NCI-H1417 (cell line): ENCODE measurements around the gene FILIP1L.

Experiments used
- DNase-seq, 3 experiments: peaks; one replicate each; lab custom pipeline; 2025; lab: John Stamatoyannopoulos, UW

FILIP1L gene

DNA sequence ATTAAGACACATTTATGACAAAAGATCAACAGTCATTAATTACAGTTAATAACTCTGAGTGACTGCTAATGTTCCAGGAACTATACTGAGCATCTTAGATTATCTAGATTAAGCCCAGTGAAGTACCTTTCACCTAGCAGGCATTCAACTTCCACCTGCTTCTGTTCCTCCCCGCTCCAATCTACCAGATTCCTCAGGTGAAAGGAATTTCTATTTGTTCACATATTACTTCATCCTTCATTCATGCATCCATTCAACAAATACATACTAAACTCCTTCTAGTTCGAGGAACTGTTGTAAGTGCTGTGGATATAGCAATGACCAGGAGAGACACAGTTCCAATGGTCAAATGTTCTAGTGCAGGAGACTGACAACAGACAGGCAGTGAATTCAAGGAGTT lies 139.3 kb downstream of the FILIP1L start:
- DNase-seq = no peak

DNA sequence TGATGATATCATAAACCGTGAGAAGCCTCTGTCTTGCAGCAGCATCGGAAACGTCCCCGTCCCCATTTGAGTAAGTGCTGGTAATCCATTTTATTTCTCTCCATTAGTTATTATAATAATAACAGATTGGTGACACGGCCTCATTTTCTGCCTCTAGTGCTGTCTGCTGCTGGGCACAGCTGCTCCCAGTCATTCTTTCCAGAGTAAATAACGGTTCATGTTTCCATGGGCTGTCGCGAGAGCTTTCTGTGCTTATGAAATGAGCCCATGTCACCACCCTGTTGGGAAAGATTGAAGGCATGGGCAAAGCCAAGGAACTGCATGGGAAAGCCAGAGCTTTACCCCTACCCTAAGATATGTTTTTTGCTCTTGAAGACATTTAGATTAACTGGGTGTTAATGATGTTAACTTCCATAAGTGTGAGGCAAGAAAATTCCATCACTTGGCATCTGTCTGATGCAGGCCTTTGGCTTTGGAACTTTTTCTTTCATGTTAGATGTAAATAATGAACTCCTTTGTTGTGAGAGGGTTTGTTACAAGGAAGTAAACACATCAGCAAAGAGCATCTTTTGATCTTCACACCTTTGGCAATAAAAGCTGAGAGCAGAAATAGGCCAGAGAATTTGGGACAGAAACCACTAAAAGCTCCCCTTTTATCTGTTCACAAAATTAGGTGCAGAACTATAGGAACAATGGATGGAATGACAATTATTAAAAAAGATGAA lies 141.8 kb downstream of the FILIP1L start:
- peak in 1 of 3 experiments; percentile 52 for DNase-seq

DNA sequence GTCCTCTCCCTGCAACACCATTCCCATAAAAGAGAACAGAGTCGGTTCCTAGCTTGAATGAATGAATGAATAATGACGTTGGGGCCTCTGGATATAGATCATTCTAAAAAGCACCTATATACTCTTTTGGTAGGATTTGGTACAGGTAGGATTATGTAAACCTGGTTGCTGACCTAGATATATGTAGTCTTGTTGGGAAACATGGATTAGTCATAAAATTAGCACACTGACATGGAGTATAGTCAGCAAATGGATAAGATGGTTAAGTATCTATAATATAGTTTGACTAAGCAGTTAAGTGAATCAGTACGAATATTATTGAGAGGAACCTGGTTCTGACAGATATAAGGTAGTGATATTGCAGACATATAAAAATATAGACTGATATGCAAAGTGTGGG lies 142.5 kb downstream of the FILIP1L start:
- no peak for DNase-seq

DNA sequence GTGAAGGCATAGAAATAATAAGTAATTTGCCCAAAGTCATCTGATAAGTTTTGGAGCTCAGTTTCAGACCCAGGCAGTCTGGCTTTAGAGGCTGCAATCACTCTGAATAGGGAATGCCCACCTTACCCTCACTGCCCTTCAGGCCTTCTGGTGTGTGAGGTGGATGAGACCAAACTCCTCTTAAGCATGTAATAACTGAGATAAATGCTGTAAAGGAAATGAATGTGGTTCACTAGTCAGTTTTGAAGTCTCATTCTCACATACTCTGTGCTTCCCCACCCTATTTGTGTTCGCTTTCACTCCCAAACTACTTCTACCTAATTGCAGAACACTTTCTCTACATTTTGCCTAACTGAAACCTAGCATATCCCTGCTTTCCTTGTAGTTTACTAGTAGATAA lies 144.1 kb downstream of the FILIP1L start:
- DNase-seq = no peak

DNA sequence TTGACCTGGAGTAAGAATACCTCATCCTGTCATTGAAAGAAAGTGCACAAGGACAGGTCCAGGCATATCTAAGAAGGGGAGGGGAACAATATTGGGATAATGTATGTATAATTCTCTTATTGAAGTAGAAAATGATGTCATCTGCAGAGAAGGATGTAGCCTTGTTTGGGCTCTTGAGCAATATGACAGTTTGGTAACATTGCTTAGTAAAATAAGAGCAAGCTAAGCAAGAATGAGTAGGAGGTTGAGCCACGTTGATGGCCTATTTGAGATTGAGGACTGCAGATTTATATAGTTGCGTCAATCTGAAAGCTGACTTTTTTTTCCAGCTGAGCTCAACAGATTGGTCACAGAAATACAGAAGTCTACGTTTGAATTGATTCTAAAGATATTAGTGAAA lies 145.2 kb downstream of the FILIP1L start:
- no peak for DNase-seq

DNA sequence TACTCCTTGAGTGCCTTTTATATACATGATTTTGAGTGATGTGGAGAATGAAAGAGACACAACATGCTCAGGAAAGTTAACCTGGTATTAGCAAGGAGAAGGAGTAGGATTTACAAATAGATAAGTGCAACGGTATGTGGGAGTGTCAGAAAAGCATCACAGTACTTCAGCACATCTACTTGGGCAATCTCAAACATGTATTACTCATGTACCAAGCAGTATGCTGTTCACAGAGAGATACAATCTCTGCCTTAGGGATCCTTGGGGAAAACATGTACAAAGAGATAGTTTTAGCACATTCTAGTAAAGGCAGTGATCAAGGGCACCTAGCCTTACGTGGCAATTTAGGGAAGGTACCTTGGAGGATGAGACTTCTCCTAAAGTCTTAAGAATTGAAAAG lies 146.5 kb downstream of the FILIP1L start:
- no peak for DNase-seq

DNA sequence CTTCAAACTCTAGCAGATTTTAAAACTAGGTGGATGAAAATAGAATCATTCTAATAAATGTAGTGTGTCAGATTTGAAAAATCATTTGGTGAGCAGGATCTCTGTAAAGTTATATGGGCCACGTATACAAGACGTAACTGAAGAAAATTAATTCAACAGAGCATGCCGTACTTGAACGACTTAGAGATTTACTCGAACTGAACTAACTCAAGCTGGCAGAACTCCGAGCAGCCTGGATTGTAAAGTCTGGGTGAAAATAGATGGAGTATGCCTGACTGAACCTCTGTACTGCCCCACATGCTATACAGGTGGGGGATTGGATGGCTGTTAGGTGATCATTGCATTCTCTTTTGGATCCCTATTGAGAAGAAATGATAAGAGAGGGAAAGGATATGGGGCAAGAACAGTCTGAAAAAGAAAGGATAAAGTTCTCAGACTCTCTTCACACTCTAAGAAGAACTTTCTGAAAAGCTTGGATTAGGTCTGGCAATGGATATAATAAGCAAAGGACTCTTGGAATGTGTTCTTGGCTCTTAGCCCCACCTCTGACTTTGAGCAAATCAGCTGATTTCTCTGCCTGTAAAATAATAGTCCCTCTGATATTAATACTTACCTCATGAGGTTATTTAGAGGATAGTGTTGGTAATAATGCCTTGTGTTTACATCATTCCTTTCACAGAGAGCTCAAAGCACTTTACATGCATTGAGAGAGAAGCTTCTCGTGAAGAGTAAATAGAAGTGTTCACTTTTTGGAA lies 147.5 kb downstream of the FILIP1L start:
- no peak for DNase-seq

DNA sequence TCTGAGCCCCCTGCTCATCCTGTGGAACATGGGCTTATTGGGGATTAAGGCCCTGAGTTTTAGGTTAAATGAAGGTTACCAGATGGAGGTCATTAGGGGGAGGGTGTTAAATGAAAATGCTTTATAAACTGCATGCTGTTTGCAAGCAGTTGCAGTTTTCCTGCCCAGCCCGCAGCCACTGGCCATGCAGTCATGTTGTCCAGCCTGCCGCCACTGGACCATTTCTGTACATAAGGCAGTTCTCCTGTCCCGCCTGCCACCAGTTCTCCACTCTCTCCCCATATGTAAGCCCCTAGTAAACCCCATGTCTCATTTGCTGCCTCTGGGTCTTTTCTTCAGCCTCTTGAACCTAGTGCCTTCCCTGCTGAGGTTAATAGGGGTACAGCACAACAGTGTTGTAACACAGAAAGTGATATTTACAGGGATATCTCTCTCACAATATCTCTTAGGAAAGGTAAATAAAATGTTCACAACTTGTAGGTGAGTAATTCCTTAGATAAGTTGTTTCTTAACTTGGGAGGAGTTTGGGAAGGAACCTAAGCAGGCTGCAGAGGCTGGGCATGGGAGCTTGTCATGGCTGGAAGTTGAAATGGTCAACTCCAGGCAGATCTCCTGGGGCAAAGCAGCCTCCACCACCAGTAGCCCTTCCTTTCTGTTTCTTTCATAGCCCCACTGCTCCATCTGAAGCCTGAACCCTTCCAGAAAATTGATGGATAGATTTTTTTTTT lies 148.5 kb downstream of the FILIP1L start:
- DNase-seq = no peak

DNA sequence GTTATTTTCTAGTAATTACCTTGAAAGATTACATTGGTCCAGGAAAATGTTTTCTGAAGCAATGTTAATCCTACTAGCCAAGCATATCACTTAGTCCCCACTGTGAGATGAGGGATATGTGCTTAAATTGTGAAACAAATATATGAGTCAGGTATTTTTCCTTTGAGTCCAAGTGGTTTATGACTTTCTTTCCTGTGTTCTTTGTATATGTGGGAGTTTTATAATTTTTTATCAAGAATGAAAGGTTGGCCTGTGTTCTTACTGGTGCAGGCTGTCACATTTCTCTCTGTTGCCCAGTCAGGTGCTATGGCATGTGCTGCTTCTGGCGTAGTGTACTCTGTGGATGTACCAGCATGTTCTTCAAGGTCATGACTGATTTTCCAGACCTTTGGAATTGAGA lies 149.2 kb downstream of the FILIP1L start:
- no peak for DNase-seq

DNA sequence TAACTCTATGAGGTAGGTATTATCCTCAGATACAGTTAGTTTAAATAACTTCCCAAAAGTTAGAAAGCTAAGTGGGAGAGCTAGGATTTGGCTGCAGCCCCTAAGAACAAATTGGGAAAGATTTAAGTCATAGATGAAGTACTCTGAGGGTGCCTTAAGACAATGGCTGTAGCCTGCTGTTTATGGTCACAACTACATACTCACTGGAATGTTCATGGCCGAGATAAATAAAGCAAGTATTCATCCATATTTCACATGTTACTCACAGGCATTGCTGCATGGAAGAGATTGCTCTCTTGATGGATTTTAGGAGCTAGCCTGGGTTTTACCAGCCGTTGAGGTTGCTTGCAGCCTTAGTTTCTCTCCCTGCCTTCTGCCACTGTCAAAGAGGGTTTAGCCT lies 151.6 kb downstream of the FILIP1L start:
- no peak for DNase-seq

DNA sequence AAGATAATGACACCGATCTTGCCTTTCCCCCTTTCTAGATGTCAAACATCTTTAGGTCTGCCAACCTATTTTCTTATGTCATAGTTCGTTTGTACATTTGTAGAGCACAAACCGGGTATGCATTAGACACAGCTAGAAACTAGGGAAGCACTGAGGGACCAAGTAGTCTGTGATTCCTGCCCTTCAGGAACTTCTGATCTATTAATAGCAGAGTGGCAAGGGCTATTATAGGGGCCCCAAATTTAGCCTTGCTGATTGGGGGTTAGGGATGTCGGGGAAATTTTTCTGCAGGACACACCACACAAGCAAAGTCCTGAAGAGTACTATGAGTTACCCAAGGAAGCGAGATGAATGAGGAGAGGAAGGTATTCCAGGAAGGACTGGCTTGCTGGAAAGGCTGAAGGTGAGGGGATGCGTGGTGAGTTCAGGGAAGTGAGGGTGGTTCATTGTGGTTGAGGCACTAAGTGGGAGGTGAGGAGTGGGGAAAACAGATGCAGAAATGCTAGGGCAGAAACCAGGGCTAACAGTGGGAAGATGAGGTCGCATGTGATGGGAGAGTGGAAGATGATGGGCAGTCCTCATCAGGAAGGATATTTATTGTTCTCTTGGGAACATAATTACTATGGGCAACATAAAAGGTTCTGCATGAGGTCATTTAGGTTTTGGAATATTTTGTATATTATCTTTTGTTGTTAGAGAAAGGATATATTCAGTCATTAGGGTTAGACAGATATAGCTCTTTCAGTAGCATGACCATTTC lies 152.4 kb downstream of the FILIP1L start:
- no peak for DNase-seq

DNA sequence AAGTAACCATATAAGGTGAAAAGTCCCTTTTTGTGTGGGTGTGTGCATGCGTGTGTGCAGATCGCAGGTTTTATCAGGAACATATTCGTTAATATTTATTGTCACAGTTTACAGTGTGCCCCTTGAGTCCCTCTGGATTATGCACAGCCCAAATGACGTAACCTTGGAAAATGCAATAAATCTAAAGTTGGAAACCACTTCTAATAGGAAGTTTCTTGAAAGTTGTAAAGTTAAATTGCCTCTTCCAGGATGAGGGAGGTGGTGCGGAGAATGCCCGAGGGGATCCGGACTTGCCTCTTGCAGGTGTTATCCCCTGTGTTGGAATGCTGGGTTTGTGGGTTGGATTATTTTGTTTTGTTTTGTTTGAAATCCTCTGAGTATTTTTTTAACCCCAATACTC lies 153.4 kb downstream of the FILIP1L start:
- no peak for DNase-seq

DNA sequence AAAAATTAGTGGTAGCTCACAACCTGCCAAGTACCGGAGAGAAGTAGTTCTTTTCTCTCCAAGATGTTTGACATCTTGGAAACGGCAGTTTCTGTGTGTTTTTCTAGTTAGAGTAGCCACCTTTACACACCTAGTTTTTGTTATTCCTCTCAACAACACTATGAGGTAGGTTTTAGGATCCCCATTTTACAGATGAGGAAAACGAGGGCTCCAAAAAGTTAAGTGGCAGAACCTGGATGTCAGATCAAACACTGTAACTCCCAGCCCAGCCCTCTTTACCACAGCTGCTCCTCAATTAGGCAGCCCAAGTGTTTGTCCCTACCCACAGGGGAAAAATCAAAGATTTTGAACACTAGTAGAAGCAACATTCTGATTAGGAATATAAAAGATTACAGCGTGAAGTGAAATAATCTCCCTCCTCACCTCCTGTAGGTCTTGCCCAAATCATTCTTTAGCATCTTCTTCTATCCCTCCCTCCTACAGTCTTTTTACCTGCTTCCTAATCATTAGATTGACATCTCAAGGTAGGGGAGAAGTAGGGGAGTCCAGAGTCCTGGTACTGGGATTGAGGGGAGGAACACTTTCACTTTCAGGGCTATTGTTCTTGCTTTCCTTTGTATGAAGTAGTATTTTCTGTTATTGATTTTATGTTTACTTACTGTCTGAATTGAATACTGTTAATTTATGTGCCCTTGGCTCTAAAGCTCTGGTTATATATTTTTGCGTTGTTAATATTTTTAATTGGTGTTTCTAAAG lies 154.0 kb downstream of the FILIP1L start:
- DNase-seq = peak in 1 of 3 experiments; percentile 14

DNA sequence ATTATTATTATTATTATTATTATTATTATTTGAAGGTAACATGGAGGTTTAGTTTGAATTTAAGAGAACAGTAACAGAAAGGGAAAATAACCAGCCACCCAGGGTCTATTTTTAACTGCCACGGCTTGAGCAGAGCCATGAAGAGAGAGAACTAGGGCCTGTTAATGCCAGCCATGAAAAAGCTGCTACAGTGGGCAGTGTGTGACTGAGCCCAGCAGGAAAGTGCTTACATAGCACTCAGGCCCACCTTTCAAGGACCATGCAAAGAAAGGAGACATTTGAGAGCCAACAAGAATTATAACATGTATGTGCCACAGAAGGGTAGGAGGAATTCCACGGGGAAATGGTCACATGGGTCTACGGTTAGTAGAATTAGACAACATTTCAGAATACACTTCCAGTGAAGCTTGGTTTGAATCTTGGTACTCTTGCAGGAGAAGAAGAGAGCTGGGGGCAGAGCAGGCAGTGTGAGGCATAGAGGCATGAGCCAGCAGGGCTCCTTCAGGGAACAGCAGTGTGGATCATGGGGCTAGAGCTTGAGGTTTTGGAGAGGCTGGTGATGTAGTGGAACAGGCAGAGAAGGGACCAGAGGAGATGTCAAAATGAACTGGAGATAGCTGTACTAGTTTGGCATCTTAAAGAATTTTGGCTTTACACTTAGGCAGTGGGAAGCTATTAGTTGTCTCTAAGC lies 155.9 kb downstream of the FILIP1L start:
- peak in 1 of 3 experiments; percentile 47 for DNase-seq

DNA sequence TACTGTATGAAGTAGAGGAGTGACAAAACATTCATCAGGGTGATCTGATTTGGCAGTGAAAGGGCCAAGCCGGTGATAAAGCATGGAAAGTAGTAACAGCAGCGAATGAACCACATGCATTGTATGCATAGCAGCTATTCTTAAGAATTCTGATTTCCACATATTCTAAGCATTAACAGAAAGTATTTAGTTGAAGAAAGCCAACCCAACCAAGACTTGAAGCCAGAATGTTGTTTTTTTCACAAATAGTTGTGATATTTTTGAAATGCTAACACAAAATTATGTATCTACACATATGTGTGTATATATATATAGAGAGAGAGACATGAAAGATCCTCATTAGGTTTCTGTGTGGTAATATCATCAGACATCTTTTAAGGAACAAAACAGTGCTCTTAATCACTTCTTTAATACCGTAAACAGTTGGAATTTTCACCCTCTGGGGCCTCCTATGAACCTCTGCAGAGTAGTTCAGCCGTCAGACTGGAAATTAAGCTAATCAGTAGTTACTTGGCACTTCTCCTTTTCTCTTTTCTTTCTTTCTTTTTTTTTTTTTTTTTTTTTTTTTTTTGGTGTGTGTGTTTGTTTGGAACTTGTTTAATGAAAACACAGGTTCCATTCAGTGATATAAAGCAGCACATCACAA lies 157.0 kb downstream of the FILIP1L start:
- DNase-seq = no peak

DNA sequence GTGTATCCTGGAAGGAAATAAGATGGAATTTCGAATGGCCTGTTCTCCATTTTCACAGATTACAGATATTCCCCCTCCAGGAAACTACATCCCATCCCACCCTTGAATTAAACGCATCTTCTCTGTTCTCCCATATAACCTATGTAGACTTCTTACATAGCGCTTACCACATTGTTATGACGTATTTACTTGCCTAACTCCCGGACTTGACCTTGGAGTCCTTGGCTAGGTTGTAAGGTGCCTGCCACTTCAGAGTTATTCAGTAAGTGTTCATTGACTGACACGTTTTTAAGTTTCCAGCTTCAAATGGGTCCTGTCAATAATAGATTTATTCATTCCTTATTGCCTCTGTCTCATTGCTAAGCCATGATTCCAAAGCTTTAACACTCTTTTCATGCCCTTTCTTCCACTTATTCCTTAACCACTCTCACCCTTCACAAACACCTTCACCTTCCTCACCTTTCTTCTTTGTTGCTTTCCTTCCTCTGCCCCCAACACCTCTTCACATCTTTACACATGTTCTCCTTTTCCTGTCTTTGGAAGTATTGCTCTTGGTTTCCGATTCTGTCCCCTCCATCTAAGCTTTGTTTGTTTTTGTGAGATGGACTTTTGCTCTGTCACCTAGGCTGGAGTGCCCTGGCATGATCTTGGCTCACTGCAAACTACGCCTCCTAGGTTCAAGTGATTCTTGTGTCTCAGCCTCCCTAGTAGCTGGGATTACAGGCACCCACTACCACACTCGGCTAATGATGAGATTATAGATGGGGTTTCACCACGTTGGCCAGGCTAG lies 158.3 kb downstream of the FILIP1L start:
- DNase-seq = no peak

DNA sequence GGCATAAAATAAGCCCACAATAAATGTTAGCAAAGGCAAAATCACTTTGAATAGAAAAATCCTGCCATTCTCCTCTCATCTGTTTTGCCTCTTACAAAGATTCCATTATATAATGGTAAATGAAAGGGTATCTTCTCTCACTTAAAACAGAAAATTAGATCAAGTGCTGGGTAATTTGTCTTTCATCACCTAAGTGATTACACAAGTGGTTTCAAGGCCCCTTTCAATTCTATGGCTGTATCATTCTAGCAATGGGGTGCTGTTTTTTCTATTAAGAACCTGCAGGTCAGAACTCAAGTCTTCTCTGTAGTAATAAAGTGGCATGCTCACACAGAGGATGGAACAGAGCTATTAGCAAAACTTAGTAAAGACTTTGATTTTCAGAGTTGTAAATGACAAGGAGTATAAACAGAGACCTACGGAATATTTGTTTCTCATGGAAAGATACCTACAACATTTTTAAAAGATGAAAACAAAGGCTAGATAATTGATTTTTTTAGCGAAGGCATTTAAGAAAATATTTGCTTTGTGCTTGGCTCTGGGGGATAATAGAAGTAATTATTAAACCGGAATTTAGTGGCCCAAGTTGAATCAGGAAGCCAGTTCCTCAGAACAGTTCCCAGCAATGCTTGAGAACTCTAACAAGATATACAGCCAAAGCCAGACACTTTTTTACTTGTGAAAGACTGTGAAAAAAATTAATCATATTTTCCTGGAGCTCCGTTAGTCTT lies 159.2 kb downstream of the FILIP1L start:
- DNase-seq = peak in 2 of 3 experiments; percentile 22 to 83

DNA sequence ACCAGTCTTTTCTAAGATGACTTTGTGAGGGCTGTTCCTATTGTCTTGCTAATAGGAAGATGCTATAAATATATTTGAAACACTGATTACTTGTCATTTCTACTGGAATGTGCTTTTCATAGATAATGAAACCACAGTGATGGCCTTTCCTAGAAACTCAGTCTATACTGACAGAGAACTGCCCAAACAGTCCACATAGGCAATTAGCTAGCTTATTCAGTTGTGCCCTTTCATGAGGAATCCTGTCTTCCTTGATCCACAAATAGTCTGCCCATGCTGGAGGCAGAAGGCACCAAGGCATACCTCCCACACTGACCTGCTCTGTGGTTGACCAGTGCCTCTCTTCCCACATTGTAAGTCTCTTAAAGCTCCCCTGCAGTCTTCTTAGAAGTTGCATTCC lies 160.7 kb downstream of the FILIP1L start:
- DNase-seq = no peak

DNA sequence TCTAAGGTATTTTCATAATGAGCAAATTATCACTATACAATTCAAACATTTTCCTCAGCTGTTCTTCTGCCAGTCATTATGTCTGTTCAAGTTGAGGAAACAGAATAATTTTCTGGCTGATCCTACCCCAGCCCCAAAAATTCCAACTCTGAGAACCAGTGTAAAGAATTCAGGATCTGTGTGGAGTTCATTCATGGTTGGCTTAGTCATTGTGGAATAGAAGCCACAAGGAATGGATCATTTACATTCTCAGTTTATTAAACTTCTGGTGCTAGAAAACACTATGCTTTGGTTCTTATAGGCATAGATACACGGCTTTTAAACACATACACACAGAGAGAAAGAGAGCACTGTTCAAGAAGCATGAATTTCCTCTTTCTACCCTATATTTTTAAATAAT lies 162.0 kb downstream of the FILIP1L start:
- DNase-seq = no peak
